NCI-H2196 (cell line): ENCODE measurements around the gene ATP6V0C.

ENCODE experiments used
- DNase-seq: peaks from one replicate; lab custom pipeline; 2025; ENCODE audit not compliant: unreplicated experiment; lab: John Stamatoyannopoulos, UW

The ATP6V0C gene

DNA sequence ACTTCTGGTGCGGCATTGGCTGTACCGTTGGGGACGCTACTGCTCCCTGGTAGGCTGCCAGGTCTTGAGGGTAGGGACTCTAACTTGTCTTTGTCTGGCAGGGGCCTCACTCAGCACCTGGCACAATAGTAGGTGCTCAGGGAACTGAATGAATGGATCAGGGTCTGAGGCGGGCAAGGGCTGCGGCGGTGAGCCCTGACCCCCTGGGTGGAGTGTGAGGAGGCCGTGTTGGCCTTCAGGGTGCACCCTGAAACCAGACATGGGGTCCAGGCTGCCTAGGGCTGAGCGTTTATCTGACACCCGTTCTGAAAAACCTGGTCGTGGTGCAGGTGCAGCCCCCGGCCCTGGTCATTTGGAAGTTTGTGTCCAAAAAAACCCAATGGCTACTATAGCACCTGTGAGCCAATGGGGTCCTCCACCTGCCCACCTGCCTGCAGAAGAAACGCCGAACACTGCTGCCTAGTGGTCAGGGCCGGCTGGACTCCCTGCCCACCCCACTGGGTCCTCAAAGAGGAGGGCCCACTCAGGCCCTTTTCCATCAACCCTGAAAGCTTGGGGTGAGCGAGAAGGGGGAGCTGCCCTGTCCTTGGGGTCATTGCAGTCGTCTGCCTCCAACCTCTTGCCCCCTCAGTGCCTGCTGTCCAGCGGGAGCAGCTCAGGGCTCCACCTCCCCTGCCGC, 4.9 kb upstream of the ATP6V0C start:
- no peak for DNase-seq

DNA sequence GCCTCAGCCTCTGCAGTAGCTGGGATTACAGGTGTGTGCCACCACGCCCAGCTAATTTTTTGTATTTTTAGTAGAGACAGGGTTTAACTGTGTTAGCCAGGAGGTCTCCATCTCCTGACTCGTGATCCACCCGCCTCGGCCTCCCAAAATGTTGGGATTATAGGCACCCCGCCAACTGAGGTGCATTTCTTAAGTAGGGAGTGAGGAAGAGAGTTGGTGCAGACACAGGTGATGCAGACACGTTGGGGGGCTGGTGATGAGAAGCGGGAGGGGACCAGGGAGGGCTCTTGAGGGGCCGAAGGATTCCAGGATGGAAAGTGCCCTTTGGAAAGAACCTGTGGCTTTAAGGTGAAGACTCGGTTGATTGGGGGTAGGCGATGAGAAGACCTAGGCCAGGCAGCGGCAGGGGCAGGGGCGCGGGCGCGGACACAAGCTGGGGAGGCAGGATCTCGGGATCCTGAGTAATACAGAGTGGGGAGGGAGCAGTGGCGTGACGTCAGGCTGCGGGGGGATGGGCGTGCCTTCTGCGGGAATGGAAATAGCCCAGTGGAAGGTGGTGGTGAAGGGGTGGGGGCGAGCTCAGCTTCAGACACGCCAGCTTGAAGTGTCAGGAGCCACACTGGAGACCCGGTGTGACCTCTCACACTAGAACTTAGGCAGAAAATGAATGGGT, 2.5 kb upstream of the ATP6V0C start:
- DNase-seq, result no peak

DNA sequence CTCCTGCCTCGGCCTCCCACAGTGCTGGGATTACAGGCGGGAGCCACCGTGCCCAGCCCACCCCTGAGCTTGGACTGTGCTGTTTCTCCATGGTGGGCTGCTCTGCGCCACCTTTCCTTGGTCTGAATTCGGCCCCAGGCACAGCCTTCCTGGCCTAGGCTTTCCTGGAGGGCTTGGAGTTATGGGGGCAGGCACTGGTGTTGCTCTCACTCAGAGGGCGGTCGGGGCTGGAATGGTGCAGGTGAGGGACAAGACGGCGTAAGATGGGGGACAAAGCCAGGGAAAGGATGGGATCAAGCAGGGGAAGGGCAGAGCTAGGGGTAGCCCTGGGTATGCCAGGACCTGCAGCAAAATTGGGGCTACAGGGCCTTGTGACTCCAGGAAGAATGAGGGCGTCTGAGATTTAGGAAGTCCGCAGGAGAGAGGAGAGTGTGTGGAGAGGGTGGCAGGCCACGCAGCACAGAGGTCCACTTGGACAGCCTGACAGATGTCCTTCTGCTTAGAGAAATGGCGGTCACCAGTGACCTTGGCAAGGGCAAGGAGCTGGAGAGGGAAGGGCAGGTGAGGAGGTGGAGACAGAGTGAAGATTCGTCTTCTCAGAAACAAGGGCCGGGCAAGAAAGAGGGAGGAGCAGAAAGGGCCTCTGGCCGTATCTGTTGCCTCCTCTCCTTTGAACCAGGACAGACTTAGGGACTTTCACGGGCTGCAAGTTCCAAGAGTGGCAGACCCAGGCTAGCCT, 1.6 kb upstream of the ATP6V0C start:
- no peak for DNase-seq

- no peak for DNase-seq
Observed at GRCh38 chr16:2512735-2513404, 882 bp upstream of the ATP6V0C start.

GRCh38 chr16:2514333-2515179, 804 bp downstream of the ATP6V0C start:
- no peak for DNase-seq

DNA sequence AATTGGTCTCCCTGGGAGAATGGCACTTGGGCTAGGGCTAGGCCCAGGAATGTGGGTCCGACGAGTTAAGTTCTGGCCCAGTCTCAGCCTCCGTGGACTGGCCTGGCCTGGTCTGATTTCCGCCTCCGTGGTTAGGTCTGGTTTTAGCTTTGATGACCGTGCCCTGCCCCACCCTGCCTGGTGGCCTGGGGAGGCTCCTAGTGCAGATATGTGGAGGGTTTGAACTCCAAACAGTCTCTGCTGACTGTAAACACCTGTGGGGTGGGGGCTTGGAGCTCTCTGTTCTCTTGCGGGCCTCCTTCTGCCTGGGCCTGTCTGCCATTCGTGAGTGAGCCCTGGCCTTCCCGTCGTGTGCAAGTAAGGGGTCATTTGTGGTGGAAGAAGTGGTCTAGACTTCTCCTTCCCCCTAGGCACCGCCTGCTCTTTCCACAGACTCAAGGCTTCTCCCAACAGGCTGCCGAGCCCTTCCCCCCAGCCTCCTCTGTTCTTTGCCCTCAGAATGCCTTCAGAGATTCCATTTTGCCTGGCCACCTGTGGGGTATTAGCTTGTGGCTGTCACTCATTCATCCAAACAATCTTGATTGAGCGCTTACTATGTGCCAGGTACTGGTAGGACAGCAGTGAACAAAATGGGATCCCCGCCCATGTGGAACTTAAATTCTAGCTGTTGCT, 1.6 kb downstream of the ATP6V0C start:
- DNase-seq, result no peak

DNA sequence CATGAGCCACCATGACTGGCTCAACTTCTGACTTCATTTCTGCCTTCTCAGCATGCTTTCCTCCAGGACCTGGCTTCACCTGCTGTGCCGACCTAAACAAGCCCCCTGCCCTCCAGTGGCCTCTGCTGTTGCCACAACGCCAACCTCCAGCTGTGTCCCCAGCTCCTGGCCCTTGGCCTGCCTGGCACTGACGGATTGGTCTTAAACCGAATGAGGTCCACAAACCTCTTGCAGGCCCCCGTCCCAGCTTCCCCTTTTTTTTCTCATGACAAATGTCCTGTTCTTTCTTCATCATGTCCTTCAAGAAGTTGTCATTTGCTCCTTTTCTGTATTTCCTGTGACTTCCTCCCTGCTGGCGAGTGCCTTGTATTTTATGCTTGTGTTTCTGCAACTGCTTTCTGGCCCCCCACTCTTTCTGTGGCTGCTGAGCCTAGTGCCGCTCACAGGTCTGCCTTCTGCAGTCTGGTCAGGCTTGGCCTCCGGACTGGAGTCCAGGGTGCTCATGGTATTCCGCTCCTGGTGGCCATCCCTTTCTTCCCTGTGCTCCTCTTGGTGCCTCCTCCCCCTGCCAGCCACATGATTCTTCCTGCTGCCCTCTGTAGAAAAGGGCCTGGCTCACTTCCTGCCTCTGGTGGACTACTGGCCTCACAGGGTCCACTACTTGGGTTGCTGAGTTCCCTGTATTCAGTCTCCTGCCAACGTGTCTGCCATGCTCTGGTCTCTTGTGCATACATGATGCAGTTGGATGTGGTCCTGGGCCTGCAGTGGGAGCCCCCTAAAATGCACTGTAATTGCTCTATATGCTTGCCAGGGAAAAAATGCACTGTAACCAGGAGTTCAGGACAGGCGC, 2.9 kb downstream of the ATP6V0C start:
- no peak for DNase-seq

- no peak for DNase-seq
Observed at GRCh38 chr16:2517954-2518605, 4.3 kb downstream of the ATP6V0C start.

DNA sequence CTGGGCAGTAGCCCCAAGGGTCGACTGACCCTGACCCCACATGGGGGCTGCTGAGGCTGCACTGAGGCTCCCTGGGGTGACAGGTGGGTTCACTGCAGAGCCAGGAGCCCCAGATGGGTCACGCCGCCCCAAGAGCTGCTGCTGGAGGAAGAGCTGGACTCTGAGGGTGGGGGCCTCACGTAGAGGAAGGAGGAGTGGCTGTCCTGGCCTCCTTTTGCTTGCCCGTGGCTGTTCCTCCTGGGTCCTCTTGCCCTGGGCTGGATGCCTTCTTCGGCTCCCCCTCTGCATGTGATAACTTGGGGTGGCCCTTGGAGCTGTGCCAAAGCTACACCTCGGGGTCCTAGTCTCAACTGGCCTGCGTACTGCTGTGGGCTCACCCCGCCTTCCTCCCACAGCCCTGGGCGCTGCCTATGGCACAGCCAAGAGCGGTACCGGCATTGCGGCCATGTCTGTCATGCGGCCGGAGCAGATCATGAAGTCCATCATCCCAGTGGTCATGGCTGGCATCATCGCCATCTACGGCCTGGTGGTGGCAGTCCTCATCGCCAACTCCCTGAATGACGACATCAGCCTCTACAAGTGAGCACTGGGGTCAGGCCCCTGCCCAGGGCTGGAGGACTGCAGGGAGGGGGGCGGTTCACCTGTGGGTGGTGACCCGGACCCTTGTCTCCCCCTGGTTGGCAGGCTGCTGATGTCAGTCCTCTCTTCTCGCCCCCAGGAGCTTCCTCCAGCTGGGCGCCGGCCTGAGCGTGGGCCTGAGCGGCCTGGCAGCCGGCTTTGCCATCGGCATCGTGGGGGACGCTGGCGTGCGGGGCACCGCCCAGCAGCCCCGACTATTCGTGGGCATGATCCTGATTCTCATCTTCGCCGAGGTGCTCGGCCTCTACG, 5.3 kb downstream of the ATP6V0C start:
- DNase-seq, result no peak

DNA sequence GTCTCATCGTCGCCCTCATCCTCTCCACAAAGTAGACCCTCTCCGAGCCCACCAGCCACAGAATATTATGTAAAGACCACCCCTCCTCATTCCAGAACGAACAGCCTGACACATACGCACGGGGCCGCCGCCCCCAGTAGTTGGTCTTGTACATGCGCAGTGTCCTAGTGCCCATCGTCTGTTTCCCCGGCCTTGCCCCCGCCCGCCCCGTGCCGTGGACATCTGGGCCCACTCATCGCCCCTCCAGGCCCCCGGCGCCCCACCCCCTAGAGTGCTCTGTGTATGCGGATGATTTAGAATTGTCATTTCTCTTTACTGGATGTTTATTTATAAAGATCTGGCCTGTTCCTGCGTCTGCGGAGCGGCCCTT, 5.9 kb downstream of the ATP6V0C start:
- DNase-seq, result no peak

GRCh38 chr16:2520097-2520783, 6.5 kb downstream of the ATP6V0C start, which contains the start of gene AMDHD2:
Gene AMDHD2 (plus strand): TSS chr16:2520371. CDS start chr16:2520459, 88 bp downstream.
- peak; percentile 94 for DNase-seq

DNA sequence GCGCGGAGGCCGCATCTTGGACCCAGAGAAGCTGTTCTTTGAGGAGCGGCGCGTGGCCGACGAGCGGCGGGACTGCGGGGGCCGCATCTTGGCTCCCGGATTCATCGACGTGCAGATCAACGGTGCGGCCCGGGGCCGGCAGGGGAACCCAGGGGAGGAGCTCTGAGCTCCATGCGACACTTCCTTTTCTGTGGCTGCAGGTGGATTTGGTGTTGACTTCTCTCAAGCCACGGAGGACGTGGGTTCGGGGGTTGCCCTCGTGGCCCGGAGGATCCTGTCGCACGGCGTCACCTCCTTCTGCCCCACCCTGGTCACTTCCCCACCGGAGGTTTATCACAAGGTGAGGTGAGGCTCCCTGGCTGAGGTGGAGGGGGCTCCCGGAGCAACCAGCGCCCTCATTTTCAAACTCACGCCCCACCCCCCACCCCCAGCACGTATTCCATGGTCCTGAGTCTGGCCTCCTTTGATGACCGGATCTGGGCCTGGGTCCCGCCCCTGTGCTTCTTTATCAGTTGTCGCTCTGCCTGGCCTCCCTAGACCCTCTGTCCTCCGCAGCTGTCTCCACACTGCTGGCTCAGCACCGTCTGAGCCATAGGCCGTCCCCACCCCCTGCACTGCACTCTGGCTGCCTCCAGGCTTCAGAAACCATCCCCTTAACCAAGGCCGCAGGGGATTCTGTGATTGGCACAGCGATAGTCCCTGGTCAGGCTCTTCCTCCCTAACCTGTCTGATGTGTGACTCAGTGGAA, 7.2 kb downstream of the ATP6V0C start:
- DNase-seq, result no peak

DNA sequence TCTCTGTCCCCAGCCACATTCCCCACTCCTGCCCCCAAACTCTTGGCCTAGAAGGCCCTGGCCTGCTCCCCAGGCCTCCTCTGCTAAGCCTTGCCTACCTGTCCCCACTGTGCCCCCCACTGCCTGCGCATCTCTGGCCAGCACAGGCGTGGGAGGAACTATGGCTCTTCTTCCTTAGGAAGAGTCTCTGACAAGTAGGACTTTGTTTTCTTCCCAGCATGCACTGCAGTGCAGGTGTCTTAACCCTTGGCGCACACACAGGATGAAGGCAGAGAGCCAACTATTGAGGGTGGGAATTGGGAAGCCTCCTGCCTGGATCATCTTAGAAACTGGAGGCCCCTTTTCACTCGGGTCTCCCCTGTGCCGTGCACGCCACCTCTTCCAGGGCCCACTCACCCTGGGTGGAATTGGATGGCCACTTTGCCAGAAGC, 10.1 kb downstream of the ATP6V0C start:
- DNase-seq, result no peak

GRCh38 chr16:2524339-2524938, 10.7 kb downstream of the ATP6V0C start:
- no peak for DNase-seq

- no peak for DNase-seq
Observed at GRCh38 chr16:2526135-2526534, 12.4 kb downstream of the ATP6V0C start.
